ENCODE results near the gene AMER3.

DNA sequence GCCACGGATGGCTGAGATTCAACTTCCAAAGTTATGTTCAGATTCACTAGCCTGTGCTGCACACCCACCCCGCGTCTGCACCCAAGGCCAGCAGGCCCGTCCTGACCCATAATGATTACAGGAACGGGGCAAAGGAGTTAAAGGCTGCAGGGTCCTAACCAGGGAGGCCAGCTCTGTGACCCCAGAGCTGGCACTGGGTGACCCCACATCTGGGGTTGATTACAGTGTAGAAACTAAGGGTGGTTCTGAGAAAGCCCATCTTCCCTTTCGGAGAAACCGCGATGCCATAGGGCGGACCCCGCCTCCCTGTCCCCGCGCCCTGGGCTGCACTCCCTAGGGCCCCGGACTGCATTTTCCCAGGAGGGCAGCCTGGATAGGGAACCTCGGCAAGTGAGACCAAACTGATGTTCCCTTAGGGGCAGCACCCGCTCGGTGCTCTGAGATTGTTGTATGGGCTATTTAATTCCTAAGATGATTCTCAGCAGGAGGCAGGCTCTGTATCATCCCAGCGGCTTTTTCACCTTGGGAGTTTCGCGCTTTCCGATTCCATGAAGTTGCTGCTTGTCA is 28.6 kb upstream of the AMER3 start:
- TF ChIP-seq, protein P1, sequence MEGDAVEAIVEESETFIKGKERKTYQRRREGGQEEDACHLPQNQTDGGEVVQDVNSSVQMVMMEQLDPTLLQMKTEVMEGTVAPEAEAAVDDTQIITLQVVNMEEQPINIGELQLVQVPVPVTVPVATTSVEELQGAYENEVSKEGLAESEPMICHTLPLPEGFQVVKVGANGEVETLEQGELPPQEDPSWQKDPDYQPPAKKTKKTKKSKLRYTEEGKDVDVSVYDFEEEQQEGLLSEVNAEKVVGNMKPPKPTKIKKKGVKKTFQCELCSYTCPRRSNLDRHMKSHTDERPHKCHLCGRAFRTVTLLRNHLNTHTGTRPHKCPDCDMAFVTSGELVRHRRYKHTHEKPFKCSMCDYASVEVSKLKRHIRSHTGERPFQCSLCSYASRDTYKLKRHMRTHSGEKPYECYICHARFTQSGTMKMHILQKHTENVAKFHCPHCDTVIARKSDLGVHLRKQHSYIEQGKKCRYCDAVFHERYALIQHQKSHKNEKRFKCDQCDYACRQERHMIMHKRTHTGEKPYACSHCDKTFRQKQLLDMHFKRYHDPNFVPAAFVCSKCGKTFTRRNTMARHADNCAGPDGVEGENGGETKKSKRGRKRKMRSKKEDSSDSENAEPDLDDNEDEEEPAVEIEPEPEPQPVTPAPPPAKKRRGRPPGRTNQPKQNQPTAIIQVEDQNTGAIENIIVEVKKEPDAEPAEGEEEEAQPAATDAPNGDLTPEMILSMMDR (IDR thresholded peaks at IDR 0.05): no peak
- TF ChIP-seq POLR2AphosphoS5 (IDR thresholded peaks at IDR 0.05; ENCODE audit: low read depth, low read length) (no peak), RFX5 (IDR thresholded peaks at IDR 0.05; ENCODE audit: low read length) (no peak), SIN3A (IDR thresholded peaks at IDR 0.05; ENCODE audit: borderline replicate concordance, low read depth, low read length) (no peak), RAD21 (IDR thresholded peaks at IDR 0.05; ENCODE audit: low read length) (no peak), GATA2 (CRISPR knock-in tag; IDR thresholded peaks at IDR 0.05) (no peak), MEF2A (IDR thresholded peaks at IDR 0.05; ENCODE audit: borderline replicate concordance, low read depth) (no peak), PBX3 (IDR thresholded peaks at IDR 0.05) (no peak)
- TF ChIP-seq, protein P2, sequence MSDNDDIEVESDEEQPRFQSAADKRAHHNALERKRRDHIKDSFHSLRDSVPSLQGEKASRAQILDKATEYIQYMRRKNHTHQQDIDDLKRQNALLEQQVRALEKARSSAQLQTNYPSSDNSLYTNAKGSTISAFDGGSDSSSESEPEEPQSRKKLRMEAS (IDR thresholded peaks at IDR 0.05; ENCODE audit: low read depth): no peak
- TF ChIP-seq, protein P3, sequence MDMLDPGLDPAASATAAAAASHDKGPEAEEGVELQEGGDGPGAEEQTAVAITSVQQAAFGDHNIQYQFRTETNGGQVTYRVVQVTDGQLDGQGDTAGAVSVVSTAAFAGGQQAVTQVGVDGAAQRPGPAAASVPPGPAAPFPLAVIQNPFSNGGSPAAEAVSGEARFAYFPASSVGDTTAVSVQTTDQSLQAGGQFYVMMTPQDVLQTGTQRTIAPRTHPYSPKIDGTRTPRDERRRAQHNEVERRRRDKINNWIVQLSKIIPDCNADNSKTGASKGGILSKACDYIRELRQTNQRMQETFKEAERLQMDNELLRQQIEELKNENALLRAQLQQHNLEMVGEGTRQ (IDR thresholded peaks at IDR 0.05; ENCODE audit: borderline replicate concordance, low read depth, low read length): no peak

Measured in SK-N-SH (cell line).